Transverse colon (tissue), 3 donors: Measurements from ENCODE around the gene LRRC63.

ENCODE experiments used
- POLR2A ChIP-seq: fragments of 450-650 bp; IDR thresholded peaks from one replicate; pipeline ENCODE4 v1.6.1; 2016; ENCODE audit warnings: antibody characterized with exemption, mild to moderate bottlenecking, moderate library complexity
- TF ChIP-seq, protein P1 (sequence below), 5 experiments: fragments of 200-600 bp in 3 of 5; fragments of 450-650 bp in 2 of 5; sonication (generic) in 3 of 5; IDR thresholded peaks; 1 replicate in 2 of 5; 2 replicates in 3 of 5; pipeline ENCODE4 v1.5.1; 2016 to 2017; ENCODE audit warnings: antibody characterized with exemption in 5 of 5, inconsistent platforms in 3 of 5, mild to moderate bottlenecking in 2 of 5, moderate library complexity in 1 of 5

DNA sequence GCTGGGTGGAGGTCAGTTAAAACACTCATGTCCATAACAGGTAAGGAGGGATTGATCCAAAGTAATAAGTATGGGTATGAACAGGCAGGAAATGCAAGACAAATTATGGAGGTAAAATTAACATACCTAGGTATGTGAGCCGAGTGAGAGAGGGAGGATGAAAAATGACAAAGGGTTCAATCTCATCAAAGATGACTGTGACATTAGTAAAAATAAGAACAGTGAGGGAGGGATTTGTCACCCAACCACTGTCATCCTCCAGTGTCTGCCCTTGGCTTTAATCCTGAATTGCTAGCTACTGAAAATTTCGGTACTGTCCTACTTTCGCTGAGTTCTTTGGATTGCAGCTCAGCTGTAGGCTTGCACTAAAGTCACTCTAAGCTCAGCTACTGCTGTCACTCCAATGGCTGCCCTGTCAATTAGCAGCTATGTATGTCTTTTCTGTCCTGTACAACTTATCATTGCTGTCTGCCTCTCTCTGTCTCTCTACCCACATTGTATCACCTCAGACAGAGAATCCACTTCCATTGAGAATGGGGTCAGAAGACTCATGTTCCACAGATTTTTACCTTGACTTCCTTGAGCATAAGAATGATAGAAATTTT, 62.5 kb downstream of the LRRC63 start:
- TF ChIP-seq, protein P1, sequence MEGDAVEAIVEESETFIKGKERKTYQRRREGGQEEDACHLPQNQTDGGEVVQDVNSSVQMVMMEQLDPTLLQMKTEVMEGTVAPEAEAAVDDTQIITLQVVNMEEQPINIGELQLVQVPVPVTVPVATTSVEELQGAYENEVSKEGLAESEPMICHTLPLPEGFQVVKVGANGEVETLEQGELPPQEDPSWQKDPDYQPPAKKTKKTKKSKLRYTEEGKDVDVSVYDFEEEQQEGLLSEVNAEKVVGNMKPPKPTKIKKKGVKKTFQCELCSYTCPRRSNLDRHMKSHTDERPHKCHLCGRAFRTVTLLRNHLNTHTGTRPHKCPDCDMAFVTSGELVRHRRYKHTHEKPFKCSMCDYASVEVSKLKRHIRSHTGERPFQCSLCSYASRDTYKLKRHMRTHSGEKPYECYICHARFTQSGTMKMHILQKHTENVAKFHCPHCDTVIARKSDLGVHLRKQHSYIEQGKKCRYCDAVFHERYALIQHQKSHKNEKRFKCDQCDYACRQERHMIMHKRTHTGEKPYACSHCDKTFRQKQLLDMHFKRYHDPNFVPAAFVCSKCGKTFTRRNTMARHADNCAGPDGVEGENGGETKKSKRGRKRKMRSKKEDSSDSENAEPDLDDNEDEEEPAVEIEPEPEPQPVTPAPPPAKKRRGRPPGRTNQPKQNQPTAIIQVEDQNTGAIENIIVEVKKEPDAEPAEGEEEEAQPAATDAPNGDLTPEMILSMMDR (IDR thresholded peaks at IDR 0.05): no peak
- TF ChIP-seq POLR2A: no peak
